Motor neuron (in vitro differentiated cells): ENCODE data around the gene NPPC. TPM values are rescaled to one million over a fixed set of nuclear protein-coding genes. Genes with fewer than 3 reads are reported as not detected.
A peak's percentile ranks its signal among the peaks of the same experiment; 100 is the strongest.

Experiments
- ATAC-seq, 8 experiments: fragments of 200-7000 bp; cut with Tn5 transposase; replicated peaks in 6 of 8; 2 replicates each; pipeline ENCODE4 v1.8.0; 2021; ENCODE audit warnings: mild to moderate bottlenecking in 8 of 8, moderate library complexity in 8 of 8
- H3K27ac ChIP-seq, 2 donors: fragments of 250-450 bp; sonication (Bioruptor Pico); 2 replicates each; pipeline ENCODE4 v1.9.0; 2021; ENCODE audit warnings: antibody characterized with exemption in 2 of 2, mild to moderate bottlenecking in 2 of 2, moderate library complexity in 1 of 2
- H3K4me1 ChIP-seq, 2 donors: fragments of 250-450 bp; sonication (Bioruptor Pico); replicated peaks in 1 of 2; 2 replicates each; pipeline ENCODE4 v1.6.1; 2021; ENCODE audit warnings: antibody characterized with exemption in 2 of 2, mild to moderate bottlenecking in 2 of 2, moderate library complexity in 1 of 2
- H3K4me3 ChIP-seq, 5 donors: fragments of 250-450 bp; sonication (Bioruptor Pico); 2 replicates each; pipeline ENCODE4 v1.9.0; 2021; ENCODE audit warnings: antibody characterized with exemption in 5 of 5, mild to moderate bottlenecking in 5 of 5, moderate library complexity in 4 of 5
- WGBS, 10 experiments: fragments of 450-650 bp; shearing (Covaris generic); methylation state at CpG; one replicate each; pipeline ENCODE4 v1.0.0; 2022; 5-methylcytosine and 5-hydroxymethylcytosine counted together
- in situ Hi-C, 9 experiments: fragments of 400-800 bp; cut with MboI; loops; one replicate each; pipeline ENCODE4 v1.15.0; 2021; ENCODE audit warnings: low sequenced_read_pairs in 9 of 9, low pct_unique_long_range_greater_than_20kb in 2 of 9; ENCODE audit not compliant: unreplicated experiment in 9 of 9
- total RNA-seq, 8 experiments: library from RNA; unstranded; fragments of 300-600 nt; gene quantifications; 2 replicates each; pipeline versions ENCODE4 v1.2.3 to v1.2.4, GENCODE V29; 2022

NPPC gene, protein sequence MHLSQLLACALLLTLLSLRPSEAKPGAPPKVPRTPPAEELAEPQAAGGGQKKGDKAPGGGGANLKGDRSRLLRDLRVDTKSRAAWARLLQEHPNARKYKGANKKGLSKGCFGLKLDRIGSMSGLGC
- total RNA-seq, result 1 to 10 TPM in 6 of 8 experiments, under 1 TPM in 1, not detected in 1; 0.61 to 9.6 (median 3.9) TPM

DNA sequence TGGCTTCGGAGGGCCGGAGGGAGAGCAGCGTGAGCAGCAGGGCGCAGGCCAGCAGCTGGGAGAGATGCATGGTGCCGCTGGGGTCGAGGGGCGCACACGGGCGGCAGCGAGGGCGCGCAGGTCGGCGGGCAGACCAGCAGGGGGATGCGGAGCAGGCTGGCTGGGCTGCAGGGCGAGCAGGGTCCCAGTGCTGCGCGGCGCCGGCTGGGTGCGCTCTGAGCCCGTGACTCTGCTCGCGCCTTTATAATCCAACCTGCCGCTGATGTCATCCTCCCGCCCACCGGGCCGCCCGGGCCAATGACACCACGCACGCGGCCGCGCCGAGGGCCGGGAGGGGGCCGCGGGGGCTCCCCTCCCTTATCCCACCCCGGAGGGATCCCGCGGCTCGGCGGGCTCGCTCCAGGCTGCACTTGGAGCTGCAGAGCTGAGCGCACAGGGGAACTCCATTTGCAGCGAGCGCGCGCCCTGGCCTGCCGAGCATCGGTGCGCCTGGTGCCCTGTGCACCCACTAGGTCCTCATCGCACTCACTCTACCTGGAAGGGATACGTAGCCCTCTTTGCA lies at the start of gene NPPC:
Gene NPPC (minus strand): TSS at position 217 of the 562 bp plus-strand sequence. CDS start 147 bp downstream, at position 70.
- peak; percentile 43 to 88 (median 85) for ATAC-seq
- peak within 1 kb of the TSS in 1 of 2 donors; percentile 3 for H3K27ac ChIP-seq
- 0% methylated on average over 2 to 7 of the region's 54 CpGs; no CpG with 5 or more reads in 7 of the 10 experiments for WGBS, 10 experiments
- peaks cover 4 to 5% of the 10 kb centered on the region in 2 donors for H3K4me1 ChIP-seq
- in situ Hi-C loops, result loop anchor here in 1 of 9 experiments (10.0 kb wide), 1 partner anchor 209 kb away; no protein-coding TSS in a partner anchor
- H3K4me3 ChIP-seq, result peak within 1 kb of the TSS; percentile 51 to 68 (median 53)

DNA sequence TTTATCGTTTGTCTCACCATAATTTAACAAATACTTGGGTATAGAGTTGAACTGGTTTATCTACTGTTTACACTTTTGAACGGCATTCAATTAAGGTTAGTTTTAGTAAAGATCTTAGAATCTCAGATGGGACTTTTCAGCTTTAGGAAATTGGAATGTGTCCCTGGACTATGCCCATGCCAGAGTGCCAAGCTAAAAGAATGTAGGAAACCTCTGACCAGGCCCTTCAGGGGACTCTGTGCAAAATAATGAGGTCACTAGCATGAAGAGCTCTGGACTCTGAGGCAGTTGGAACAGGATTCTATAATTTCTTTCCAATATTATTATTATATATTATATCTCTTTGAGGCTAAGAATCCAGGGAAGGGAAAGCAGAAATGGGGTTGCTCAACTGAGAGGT lies 48.8 kb upstream of the NPPC start:
- ATAC-seq, result no peak
- in situ Hi-C loops, result no loop called here
- Histone ChIP-seq H3K4me1 (no peaks in the 10 kb centered on the region), H3K27ac (no peak overlapping the region), H3K4me3 (no peak overlapping the region)
- WGBS, 10 experiments, result 88 to 100% (median 96%) methylated on average over 1 to 2 of the region's 2 CpGs

DNA sequence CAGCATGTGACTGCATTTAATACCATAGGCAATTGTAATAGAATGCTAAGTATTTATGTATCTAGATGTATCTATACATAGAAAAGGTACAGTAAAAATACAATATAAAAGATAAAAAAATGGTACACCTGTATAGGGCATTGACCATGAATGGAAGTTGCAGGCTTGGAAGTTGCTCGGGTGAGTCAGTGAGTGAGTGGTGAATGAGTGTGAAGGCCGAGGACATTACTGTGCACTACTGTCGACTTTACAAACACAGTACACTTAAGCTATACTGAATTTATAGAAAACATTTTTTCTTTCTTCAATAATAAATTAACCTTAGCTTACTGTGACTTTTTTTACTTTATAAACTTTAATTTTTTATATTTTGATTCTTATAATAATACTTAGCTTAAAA lies 44.3 kb upstream of the NPPC start:
- in situ Hi-C loops, result no loop called here
- Histone ChIP-seq H3K4me1 (no peaks in the 10 kb centered on the region), H3K27ac (no peak overlapping the region), H3K4me3 (no peak overlapping the region)
- ATAC-seq, result no peak
- 84 to 100% (median 96%) methylated on average over 1 to 3 of the region's 3 CpGs for WGBS, 10 experiments

DNA sequence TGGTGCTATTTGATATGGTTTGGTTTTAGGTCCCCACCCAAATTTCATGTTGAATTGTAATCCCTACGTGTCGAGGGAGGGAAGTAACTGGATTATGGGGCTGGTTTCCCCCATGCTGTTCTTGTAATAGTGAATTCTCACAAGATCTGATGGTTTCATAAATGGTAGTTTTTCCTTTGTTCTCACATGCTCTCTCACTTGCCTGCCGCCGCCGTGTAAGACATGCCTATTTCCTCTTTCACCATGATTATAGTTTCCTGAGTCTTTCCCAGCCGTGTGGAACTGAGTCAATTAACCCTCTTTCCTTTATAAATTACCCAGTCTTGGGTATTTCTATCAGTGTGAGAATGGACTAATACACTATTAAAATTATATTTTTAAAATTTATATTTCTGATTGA lies 42.6 kb upstream of the NPPC start:
- WGBS, 10 experiments, result 84 to 100% (median 95%) methylated on average over 1 to 6 of the region's 6 CpGs
- Histone ChIP-seq H3K27ac (no peak overlapping the region), H3K4me1 (no peaks in the 10 kb centered on the region), H3K4me3 (no peak overlapping the region)
- in situ Hi-C loops, result no loop called here
- ATAC-seq, result no peak

DNA sequence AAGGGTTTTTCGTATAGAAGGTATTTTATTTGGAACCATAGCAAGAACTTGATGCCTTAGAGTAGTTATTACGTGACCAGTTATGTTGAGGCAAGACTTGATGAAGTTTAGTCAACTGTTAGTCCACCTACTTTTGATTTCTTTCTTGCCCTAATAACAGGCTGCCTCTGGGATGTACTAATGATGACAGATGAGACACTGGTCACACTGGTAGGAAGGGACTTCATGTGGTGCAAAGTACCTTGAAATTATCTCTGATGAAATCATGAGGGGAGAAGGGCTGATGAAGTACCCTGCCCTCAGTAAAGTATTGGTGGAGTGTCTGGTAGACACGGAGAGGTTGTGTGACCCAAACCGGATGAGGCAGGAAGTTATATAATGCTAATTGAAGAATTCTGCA lies 40.7 kb upstream of the NPPC start:
- 43 to 100% (median 90%) methylated on average over 1 to 4 of the region's 4 CpGs; no CpG with 5 or more reads in 1 of the 10 experiments for WGBS, 10 experiments
- in situ Hi-C loops, result no loop called here
- H3K27ac ChIP-seq, result no peak overlapping the region
- ATAC-seq, result no peak
- H3K4me1 ChIP-seq, result no peaks in the 10 kb centered on the region
- no peak overlapping the region for H3K4me3 ChIP-seq

DNA sequence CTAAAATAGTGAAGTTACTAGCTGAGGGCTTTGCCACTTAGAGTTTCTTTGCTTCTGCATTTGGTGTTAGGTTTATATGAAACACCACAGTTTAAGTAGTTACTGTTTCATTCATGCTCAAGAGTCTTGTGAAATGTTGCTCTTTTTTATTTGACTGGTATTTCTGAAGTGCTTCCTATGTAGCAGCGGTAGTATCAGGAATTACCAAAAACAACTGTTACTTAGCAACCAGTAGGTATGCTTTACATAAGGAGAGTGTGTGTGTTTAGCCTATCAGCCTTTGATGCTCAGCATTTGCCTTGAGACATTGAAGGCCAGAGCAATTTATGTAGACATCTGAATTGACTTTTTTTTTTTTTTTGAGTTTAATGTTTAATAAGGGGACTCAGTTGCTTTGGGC lies 38.9 kb upstream of the NPPC start:
- Histone ChIP-seq H3K4me3 (no peak overlapping the region), H3K4me1 (peaks cover 6 to 7% of the 10 kb centered on the region in 2 donors), H3K27ac (no peak overlapping the region)
- 0 to 100% (median 61%) methylated on average over 1 of the region's 1 CpG; no CpG with 5 or more reads in 2 of the 10 experiments for WGBS, 10 experiments
- in situ Hi-C loops, result no loop called here
- no peak for ATAC-seq

DNA sequence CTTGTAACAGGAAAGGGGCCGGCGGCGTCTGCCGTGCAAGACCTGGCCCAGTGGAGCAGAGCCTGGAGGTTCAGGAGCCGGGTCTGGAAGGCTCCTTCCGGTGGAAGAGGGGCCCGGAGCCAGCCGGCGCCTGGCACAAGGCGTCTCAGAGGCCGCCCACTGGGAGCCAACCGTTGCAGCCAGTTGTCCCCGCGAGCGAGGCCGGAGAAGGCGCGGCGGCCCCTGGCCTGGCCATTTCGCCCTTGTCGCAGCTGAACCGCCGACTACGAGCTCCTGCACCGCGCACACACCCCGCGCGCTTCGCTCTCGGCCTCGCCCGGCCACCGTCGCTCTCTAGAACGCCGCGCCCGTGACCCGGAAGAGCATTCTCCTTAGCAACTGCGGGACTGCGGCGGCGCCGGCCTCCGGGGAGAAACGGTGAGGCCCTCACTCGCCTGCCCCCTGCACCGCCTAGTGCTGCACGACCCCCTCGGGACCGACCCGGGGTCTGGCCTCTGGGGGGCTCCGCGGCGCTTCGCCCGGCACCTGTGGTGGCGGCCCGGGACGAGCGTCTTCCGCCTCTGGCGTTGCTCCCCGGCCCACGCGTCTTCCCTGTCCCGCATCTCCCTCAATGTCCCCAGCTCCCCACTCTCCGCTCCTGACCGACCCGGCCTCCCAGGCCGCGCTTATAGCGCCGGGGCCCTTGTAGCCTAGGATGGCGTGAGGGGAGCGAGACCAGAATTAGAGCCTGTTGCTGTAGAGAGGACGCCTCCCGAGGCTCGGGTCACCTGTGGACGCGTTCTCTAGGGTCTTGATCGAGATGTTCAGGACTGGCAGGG lies 35.4 kb upstream of the NPPC start, which contains the start of gene DIS3L2:
Gene DIS3L2 (plus strand): TSS at position 365 of the 818 bp plus-strand sequence. CDS start 53,215 bp downstream, outside the sequence.
- H3K27ac ChIP-seq, result peak within 1 kb of the TSS; percentile 93 to 95
- peak; percentile 92 to 98 (median 96) for ATAC-seq
- WGBS, 10 experiments, result 0 to 17% (median 1%) methylated on average over 1 to 12 of the region's 83 CpGs; no CpG with 5 or more reads in 4 of the 10 experiments

DNA sequence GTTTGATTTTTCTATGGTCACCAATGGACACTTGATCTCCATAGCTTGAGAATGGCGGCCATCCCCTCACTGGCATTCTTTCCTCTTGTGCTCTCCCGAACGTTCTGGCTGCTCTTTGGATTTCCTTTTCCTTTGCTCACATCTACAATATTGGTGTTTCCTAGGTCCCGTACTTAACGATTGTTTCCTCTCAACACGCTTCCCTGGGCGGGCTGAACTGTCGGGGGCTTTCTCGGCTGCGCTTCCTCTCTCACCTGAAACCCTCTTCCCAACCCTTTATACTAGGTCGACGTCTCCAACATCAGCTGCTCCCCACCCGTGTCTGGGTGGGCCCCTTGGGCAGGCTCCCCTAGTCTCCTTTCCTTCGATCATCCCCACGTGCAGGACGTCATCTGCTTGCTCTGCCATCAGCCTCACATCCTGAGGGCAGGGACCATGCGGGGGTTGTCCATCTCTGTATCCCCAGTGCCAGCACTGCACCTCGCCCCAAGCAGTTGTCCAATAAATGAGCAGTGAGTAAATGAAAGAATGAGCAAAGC lies 34.7 kb upstream of the NPPC start:
- ATAC-seq, result no peak
- Histone ChIP-seq H3K27ac (peak overlapping the region; percentile 93 to 95), H3K4me3 (peak overlapping the region; percentile 64 to 84 (median 76)), H3K4me1 (peaks cover 6 to 7% of the 10 kb centered on the region in 2 donors)
- in situ Hi-C loops, result no loop called here
- 20 to 100% (median 69%) methylated on average over 1 to 16 of the region's 18 CpGs; no CpG with 5 or more reads in 2 of the 10 experiments for WGBS, 10 experiments

More for the DNA sequence above, 35.4 kb upstream of the NPPC start, which contains the start of gene DIS3L2:
- Histone ChIP-seq H3K4me3 (peak within 1 kb of the TSS; percentile 64 to 84 (median 76)), H3K4me1 (peaks cover 6 to 7% of the 10 kb centered on the region in 2 donors)
- in situ Hi-C loops, result no loop called here

DNA sequence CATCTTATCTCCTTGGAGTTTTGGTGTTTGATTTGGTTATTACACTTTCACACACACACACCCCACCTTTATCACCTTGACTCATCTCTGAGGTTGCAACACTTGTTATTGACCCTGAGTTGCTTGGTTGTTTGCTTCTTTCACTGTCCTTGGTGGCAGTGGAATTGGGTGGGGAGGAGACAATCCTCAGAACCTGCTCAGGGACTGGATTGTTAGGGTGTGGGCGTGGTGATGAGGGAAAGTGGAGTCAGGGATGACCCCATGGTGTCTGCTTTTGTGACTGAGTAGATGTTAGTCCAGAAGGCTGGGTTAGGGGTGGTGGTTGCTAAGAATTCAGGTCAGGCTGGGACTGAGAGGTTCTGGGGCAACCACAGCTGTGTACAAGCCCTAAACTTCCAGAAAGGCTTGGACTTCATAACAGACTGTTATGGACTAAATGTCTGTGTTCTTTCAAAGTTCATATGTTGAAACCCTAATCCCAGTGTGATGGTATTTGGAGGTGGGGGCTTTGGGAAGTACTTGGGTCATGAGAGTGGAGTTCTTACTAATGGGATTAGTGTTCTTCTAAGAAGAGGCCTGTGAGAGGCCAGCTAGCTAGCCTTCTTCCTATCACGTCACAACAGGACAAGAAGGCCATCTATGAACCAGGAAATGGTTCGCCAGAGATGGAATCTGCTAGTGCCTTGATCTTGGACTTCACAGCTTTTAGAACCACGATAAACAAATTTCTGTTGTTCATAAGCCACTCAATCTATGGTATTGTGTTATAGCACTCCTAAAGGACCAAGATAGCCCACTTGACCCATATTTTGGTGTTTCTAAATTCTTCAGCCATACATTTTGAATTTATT lies 31.9 kb upstream of the NPPC start:
- ATAC-seq, result no peak
- in situ Hi-C loops, result no loop called here
- 33 to 93% (median 80%) methylated on average over 1 to 4 of the region's 4 CpGs; no CpG with 5 or more reads in 1 of the 10 experiments for WGBS, 10 experiments
- Histone ChIP-seq H3K4me1 (peaks cover 6 to 7% of the 10 kb centered on the region in 2 donors), H3K27ac (no peak overlapping the region), H3K4me3 (no peak overlapping the region)

DNA sequence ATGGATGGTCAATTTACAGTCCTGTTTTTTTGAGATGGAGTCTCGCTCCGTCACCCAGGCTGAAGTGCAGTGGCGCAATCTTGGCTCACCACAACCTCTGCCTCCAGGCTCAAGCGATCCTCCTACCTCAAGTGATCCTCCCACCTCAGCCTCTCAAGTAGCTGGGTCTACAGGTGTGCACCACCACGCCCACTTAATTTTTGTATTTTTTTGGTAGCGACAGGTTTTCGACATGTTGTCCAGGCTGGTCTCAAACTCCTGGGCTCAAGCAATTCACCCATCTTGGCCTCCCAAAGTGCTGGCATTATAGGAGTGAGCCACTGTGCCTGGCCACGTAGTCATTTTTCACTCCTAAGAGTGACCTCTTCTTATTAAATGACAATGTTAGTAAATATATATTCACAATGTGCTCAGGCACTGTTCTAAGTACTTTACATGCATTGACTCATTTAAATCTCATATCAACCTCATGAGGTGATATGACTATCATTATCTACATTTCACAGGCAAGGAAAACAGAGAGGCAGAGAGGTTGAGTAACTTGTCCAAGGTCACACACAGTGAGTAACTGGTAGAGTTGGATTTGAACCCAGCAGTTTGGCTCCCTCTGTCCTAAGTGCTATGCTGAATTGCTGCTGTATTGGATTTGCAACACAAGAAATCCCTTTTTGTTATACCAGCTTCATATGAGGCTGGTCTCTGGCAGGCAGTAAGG lies 29.7 kb upstream of the NPPC start:
- Histone ChIP-seq H3K4me1 (peaks cover 4 to 5% of the 10 kb centered on the region in 2 donors), H3K27ac (no peak overlapping the region), H3K4me3 (no peak overlapping the region)
- ATAC-seq, result no peak
- 80 to 100% (median 92%) methylated on average over 2 to 5 of the region's 8 CpGs; no CpG with 5 or more reads in 2 of the 10 experiments for WGBS, 10 experiments
- in situ Hi-C loops, result no loop called here

DNA sequence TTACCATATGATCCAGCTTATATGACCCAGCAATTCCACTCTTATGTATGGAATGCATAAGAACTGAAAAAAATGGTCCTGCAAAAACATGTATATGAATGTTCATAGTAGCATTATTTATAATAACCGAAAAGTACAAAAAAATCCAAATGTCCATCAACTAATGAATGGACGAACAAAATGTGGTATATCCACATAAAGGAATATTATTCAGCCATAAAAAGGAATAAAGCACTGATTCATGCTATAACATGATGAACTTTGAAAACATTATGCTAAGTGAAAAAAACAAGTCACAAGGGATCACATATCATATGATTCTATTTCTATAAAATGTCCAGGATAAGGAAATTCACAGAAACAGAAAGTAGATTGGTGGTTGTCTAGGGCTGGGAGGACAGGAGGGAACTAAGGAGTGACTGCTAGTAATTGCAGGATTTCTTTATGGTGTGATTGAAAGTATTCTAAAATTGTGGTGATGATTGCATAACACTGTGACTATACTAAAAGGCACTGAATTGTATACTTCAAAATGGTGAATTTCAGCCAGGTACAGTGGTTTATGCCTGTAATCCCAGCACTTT lies 25.3 kb upstream of the NPPC start:
- WGBS, 10 experiments, result 49 to 100% (median 83%) methylated on average over 1 to 2 of the region's 2 CpGs; no CpG with 5 or more reads in 1 of the 10 experiments
- in situ Hi-C loops, result no loop called here
- no peak overlapping the region for H3K27ac ChIP-seq
- ATAC-seq, result no peak
- H3K4me1 ChIP-seq, result no peaks in the 10 kb centered on the region
- H3K4me3 ChIP-seq, result no peak overlapping the region
